Prostate gland (tissue), 2 donors: ENCODE results near the gene MAN2B2.

Experiments
- CTCF ChIP-seq, 4 experiments: fragments of 200-600 bp in 2 of 4; fragments of 450-650 bp in 2 of 4; sonication (generic) in 2 of 4; IDR thresholded peaks; 1 replicate in 3 of 4; 2 replicates in 1 of 4; pipeline ENCODE4 v1.5.1; 2016 to 2019; ENCODE audit warnings: antibody characterized with exemption in 4 of 4, mild to moderate bottlenecking in 2 of 4, moderate library complexity in 2 of 4
- POLR2AphosphoS5 ChIP-seq: sonication (generic); formaldehyde crosslinking; IDR thresholded peaks from one replicate; pipeline ENCODE4 v1.6.1; 2017; ENCODE audit warnings: antibody characterized with exemption

GRCh38 chr4:6529021-6529420 is 46.0 kb upstream of the MAN2B2 start:
- TF ChIP-seq CTCF (IDR thresholded peaks at IDR 0.05) (no peak), POLR2AphosphoS5 (no peak)
